ENCODE measurements around the gene TKFC.
A peak's percentile ranks its signal among the peaks of the same experiment; 100 is the strongest.

GRCh38 chr11:61361741-61362541 lies 28.9 kb downstream of the TKFC start, which contains the start of the genes CYB561A3 and TMEM138:
- TF ChIP-seq CTCF (IDR thresholded peaks at IDR 0.05) (no peak), POLR2A (IDR thresholded peaks at IDR 0.05) (peak; percentile 90)

Data from right lobe of liver (tissue), 4 donors.